GM18867 (cell line): Measurements from ENCODE around the gene PASK.
A peak's percentile ranks its signal among the peaks of the same experiment; 100 is the strongest.

Experiments used
- ATAC-seq: cut with Tn5 transposase; IDR thresholded peaks from one replicate; pipeline ENCODE4 v1.9.1; 2021; ENCODE audit warnings: mild to moderate bottlenecking, moderate library complexity; ENCODE audit not compliant: unreplicated experiment

Gene PASK

DNA sequence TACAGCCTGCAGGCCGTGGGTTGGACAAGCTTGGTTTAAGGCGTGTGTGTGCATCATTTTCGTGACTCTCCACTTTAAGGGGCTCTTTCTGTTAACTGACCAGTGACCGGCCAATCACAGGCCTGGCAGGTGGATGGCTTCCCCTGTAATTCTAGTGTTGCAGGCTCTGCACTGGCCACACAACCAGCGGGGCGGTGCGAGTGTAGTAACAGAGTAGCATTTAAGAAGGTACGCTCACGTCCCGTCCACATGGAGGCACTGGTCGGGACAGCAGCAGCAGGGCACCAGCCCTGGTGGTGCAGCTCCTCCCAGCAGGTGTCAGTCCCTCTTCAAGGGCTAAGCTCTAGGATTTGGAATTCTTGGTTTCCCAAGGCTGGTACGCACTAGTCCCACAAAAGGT, 31.2 kb upstream of the PASK start:
- no peak for ATAC-seq

DNA sequence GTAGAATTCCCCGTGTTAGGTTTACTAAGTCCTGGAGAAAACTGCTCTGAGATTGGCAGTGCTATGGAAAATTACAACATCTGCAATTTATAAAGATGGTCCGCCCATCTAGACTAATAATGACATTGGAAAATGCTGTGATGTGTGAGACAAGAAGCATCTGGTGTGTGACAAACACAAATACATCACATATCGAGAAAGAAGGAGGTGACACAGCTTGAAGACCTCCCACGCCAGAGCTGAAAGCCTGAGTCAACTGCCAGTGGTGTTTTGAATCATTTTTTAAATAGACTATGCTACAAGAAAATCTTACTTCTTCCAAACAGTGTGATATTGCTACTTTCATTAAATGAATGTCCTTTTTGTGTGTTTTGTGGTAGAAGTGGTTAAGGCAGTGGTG, 30.6 kb upstream of the PASK start:
- ATAC-seq, result no peak

DNA sequence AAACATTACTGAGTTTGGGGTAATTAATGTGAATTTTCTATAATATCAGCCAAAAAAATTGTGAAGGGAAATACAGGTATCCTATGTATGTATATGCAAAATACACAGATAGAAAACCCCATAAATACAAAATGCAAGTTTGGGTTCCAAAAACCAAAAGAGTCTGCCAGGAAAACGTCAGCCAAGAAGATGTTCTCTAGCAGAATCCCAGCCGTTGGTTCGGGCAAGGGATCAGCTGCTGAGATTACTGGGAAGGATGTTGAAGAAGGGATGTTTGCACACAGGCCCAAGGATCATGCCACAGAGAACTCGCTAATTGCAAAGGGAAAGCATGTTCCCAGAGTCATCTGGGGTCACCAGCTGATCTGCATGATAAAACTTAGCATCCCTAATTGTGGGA, 29.7 kb upstream of the PASK start:
- ATAC-seq, result no peak

DNA sequence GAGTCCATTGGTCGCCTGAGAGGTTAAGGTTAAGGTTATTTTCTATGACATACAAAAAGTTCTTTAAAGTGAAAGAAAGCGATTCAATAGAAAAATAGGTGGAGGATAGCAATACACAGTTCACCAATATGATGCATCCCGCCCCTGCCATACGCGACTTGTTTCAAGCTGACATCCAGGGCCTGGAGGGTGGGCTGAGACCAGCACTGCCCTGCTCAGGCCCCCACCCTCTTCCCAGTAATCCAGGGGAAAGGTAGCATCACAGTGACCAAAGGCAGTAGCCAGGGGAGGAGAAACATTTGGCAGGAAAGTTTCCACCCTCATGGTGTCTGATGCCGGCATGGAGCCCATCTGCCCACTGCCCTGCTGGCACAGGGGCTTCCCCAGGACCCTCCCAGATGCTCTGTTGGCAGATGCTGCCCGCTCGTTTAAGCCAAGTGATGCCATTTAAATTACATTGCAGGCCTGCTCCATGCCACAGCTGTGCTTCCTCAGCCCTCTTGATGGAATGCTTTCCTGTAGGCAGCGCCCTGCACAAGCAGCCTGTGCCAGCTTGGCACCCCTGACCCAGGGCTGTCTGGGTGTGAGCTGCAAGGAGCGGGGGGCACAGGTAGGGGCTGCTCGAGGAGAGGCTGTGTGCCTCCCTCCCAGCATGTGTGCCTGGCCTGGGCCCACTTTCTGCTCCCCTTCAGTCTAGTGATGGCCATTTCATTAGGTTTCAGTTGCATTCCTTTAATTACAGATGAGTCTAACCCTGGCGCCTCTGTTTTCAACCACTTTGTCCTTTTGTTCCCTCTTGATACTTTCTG, 28.5 kb upstream of the PASK start:
- no peak for ATAC-seq

DNA sequence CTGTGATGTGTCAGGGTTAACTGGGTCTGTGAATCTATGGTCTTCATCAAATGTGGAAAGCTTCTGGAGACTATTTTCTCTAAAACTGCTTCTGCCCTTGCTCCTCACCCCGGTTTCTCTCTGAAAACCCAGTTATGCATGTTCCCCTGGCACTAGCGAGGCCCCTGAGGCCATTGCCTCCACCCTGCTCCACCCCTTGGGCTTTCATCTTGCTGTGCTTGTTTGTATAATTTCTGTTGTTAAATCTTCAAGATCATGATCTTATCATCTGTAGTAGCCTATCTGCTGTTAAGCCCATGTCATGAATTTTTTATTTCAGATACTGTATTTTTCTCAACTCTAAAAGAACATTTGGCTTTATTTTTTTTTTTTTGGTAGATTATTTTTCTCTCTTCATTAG, 24.3 kb upstream of the PASK start:
- no peak for ATAC-seq

DNA sequence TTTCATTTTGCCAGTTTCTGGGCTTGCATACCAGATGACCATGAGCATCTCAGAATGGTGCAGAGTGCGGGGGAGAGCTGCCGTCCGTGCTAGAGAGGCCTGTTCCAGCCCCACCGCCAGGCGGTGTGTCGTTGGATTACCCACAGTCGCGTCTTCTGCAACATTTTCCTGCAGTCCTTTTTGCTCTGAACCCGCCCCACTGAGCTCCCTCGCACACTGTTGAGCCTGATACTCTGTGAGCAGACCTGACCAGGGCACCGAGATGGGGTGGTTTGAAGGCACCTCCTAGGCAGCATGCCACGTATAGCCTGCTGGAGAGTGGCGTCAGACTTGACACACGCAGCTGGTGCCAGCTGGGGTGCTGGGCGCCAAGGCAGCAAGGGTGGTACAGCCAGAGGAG, 19.1 kb upstream of the PASK start:
- no peak for ATAC-seq

DNA sequence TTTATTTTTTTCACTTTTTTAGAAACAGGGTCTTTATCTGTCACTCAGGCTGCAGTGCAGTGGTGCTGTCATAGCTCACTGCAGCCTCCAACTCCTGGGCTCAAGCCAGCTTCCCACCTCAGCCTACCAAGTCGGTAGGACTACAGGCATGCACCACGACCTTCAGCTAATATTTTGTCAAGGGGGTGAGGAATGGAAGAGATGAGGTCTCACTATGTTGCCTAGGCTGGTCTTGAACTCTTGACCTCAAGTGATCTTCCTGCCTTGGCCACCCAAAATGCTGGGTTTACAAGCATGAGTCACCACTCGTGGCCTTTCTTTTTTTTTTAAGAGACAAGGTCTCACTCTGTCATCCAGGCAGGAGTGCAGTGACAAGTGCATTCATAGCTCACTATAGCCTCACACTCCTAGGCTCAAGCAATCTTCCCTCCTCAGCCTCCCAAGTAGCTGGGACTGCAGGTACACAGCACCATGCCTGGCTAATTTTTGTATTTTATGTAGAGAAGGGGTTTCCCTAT, 14.4 kb upstream of the PASK start:
- no peak for ATAC-seq

DNA sequence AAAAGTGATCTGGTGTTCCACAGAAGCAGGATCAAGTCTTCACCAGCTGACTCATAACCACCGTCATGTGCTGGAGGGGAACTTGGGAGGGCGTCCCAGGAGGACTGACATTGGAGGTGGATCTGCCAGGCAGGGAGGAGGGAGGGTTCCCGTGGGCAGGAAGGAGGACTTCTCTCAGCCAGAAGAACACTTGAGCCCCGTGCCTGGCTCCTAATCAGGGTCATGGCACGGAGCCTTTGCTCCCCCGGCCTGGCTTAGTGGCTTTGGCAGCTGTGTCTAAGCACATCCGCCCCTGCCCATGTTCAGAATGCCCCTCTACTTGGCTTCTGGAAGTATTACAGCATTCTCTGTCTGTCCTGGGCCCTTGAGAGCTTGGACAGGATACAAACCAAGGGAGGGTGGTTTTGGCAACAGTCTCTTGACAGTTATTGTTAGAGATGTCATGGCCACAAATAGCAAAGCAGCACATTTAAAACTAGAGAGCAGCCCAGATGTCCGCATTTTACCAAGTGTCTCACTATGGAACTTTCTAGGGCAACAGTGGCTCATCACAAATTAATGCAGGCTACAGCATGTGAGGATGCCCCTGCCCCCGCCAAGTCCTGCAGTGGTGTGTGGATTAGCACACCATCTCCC, 12.5 kb upstream of the PASK start:
- no peak for ATAC-seq

DNA sequence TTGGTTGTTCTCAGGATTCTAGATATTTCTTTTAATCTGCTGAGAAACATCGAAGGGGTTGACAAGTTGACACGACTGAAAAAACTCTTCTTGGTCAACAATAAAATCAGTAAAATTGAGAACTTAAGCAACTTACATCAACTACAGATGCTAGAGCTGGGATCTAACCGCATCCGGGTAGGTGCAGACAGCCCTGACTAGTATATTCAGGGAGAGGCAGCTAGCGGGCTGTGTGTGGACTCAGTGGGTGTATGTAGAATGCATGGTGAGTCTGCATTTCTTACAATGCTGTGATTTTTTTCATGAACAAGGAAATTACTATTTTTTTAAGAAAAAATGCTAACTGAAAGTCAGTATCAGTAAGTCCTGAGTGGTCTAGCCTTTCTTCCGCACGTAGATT, 11.0 kb upstream of the PASK start:
- ATAC-seq, result no peak

DNA sequence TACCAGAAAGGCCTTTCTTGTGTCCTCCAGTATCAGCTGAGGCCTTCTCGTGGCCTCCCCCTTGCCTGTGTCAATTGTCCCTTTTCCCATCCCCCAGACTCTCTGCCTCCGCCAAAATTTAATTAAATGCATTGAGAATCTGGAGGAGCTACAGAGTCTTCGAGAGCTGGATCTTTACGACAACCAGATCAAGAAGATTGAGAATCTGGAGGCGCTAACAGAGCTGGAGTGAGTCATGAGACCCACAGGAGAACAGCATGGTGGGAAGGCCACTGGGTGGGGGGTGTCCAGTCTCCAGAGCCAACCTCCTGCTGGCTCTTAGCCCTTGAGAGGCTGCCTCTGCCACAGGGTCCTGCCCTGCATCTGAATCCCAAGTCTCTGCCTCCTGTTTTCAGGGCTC, 9.8 kb upstream of the PASK start:
- ATAC-seq, result no peak

DNA sequence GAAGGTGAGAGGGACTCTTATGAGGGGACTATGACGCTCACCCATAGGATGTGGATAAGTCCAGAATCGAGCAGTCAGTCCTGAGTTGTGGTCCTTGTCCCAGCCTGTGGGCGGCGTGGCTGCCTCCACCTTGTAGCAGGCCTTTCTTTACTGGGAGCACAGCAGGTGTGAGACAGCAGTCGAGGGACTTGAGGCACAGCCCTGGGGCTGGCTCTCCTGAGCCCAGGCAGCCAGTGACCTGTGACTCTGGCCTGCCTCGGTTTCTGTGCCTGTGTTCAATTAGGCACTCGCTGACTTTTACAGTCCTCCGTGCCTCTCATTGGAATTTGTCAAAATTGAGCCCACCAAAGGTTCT, 9.3 kb upstream of the PASK start:
- ATAC-seq, result no peak

DNA sequence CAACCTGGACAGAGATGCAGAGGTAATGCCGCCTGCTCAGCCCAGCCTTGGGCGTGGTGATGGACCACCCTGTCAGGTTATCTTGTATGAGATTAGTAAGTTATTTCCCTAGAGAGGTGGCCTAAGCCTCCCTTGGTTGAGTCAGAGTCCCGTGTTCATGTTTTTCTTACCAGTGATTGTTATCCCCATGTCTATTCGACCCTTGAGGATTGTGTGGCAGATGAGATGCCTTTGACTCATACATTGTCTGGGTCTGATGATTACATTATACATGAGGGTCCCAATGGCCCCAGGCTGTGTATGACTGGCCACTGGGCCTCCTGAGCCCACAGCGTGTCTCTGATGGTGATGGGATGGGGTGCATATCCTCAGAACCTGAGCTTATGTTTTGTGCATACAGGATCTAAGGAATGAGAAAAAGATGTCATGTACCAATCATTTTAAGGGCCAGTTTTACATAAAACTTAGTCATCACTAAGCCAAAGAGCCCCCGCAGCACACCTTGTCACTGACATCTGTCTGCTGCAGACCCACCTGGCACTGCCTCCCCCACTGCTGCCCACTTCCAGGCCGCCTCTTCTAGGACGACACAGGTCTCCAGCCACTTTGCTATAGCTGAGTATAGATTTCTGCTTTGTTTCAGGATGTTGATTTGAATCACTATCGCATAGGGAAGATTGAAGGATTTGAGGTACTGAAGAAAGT, 8.7 kb upstream of the PASK start:
- no peak for ATAC-seq

DNA sequence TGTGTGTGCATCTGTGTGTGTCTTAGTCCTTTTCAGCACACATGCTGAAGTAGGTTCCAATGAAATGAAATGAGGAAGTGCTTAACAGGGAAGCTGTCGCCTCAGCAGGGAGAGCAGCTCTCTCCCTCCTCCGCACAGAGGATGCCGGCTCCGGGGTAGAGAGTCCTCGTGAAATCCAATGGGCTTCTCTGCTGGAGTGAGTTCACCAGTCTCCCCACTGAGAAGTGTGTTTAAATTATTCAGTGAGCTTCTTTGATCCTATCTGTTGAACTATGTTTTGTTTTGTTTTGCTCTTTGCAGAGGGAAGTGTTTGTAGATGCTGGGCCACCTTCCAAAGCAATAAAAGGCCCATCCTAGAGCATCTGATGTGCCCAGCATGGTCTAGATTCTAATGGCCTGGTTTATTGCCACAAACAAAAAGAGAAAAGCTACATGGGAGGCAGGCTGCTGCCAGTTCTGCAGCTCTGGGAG, 7.7 kb upstream of the PASK start:
- no peak for ATAC-seq

DNA sequence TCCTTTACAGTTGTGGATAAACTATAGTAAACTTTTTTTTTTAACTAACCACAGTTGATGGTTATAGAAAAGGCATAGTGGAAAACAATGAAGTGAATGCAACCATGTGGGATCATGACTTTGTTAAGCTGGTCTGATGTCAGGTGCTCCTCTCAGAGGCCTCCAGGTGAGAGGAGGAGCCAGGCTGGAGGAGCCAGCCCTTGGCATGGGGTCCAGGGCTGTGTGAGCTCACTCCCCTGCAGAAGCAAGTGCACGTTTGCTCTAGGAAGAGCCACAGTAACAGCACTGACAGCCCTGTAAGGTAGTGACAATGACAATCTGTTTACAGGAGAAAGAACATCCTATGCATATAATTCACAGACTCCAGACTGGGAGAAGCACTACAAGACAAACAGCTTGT, 6.7 kb upstream of the PASK start:
- no peak for ATAC-seq

DNA sequence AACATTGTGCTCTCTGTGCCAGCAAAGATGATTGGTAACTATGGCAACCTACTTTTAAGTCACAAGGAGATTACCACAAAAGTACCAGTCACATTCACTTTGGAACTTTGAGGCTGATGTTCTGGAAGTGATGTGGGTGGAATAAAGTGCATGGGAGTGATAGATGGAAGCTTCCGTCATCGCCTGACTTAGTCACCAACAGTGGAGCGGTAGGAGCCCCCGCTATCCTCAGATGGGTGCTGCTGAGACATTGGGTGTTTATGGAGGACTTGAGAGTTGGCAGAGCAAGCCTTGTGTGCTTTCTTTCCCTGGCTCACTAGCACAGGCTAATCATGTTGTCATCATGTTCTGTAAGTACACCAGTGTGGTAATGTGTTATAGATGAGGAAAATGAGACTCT, 5.6 kb upstream of the PASK start:
- no peak for ATAC-seq

DNA sequence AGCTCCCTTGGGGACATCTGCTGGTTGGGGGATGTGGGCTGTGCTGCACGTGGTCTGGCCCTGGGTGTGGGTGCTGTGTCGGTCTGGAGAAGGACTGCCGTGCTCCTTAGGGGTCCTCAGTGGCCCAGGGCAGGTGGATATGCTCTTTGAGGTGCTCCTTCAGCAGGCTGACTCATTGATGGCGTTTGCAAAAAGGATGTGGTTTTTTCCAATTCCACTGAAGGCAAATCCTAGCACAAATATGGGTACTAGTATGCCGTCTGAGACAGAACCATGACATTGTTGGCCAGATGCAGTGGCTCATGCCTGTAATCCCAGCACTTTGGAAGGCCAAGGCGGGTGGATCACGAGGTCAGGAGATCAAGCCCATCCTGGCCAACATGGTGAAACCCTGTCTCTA, 4.3 kb upstream of the PASK start:
- no peak for ATAC-seq

DNA sequence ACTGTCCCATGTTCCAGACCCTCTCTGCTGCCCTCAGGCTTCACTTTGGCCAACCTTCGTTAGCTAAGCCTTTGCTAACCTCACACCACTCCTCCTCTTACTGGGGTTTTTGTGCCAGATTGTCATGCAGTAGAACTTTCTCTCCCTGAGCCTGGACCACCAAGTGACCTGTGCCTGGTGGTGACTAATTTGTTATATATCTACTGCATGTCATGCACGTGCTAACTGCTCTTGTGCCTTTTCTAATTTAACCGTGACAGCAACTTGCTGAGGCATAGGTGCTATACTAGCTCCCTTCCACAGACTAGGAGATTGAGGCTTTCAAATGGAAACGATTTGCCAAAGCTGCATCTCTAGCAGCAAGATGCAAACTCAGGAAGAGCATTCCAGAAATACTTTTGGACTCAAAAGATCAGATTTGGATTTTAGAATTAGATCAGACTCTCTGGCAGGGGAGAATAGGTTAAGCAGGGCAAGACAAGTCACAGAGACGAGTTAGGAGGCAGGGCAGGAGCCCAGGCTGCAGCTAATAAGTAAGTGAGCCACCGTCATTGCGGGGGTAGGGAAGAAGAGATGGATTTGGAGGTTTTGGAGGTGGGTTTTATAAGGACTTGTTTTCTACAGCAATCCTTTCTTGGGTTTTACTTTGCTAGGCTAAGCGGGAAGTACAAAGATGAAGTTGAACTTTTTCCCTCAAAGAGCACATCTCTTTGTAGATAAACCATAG, 2.8 kb upstream of the PASK start:
- ATAC-seq, result no peak

DNA sequence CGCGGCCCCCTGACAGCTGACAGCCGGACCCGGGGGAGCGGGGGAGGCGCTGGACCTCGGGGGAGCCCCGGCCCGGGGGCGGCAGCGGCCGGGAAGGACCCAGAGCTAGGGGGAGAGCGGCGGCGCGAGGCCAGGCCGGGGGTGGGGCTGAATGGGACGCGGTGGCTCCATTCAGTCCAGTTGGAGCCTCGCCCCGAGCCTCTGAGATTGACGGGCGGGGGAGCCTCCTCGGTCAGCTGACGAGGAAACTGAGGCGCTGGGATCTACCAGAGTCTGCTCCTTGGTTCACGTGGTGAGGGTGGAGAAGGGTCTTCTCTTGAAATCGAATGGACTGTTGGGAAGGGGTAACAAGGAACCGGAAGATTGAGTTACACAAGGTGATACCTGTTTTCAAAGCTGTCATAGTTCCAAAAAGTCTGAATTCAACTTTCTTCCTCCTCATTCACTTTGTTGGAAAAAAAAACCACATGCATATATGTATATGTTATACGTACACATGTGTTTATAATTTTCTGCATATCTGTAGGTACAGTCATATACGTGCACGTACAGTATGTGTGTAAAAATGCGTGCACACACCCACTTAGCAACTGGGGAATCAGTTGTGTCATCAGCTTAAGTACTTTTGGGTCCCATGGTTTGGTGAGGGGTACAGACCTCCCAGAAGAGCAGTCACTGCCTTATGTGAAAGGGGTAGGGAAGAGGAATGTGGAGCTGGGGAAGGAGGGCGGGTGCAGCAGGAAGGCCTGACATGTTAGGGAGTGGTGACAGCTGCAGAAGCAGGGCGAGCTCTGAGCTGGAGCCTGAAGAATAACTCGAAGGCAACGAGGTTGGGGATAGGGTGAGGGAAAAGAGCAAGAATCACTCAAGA, 1.6 kb upstream of the PASK start:
- ATAC-seq, result no peak

DNA sequence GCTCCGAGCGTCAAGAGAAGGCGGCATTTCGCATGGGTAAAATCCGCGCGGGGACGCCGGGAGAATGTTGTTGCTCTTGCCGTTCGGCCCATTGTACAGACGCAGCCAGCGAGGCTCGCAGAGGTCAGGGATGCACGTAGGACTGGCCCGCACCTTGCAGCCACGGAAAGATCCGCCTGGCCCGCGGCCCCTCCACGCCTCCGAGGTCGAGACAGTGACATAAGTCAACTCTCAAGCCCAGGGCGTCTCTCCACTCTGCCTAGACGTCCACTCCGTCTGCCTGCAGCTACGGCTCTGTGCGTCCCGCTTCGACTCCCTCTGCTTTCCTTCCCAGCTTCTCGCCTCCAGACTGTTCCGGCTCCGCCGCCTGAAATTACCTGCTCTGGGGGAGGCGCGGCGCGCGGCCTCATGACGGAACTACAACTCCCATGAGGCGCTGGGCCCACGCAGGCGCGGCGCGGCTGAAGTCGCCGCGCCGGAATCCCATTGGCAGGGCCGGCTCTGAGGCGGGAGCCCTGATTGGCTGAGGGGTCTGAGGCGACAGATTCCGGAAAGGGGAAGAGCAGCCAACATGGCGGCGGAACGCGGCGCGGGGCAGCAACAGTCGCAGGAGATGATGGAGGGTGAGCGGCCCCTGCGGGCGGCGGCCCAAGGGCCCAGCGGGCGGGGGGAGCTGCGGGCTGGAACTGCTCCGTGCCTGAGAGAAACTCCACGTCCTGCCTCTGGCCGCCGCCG, 820 bp upstream of the PASK start, which contains the start of gene PPP1R7:
Gene PPP1R7, plus strand, starts transcription at position 543 of the 735 bp plus-strand sequence. Its CDS starts 29 bp downstream, at position 572.
- ATAC-seq, result peak; percentile 66

DNA sequence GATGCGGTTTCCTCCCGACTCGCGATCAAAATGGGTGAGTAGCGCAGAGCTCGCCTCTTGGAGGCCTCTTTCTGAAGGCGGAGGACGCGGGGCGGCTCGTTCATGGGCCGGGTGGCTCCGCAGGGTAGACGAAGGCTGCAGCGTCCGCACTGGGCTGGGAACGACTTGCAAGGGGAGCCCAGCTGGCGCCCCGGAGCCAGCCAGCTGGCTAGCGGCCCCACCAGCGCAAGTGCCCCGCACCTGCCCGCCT, 328 bp upstream of the PASK start:
- peak; percentile 11 for ATAC-seq
